ENCODE measurements around the gene FOXP1.

Gene FOXP1

GRCh38 chr3:71152892-71153265 lies 430.6 kb downstream of the FOXP1 start:
- DNase-seq (ENCODE audit: low read depth, low spot score), result no peak

GRCh38 chr3:71152039-71152891 lies 431.3 kb downstream of the FOXP1 start:
- no peak for DNase-seq (ENCODE audit: low read depth, low spot score)

- DNase-seq (ENCODE audit: low read depth, low spot score), result no peak
Measured at GRCh38 chr3:71149959-71150954, 433.3 kb downstream of the FOXP1 start.

- no peak for DNase-seq (ENCODE audit: low read depth, low spot score)
Measured at GRCh38 chr3:71148455-71149060, 435.0 kb downstream of the FOXP1 start.

- no peak for DNase-seq (ENCODE audit: low read depth, low spot score)
Measured at GRCh38 chr3:71146673-71147072, 436.9 kb downstream of the FOXP1 start.

GRCh38 chr3:71145954-71146353 lies 437.6 kb downstream of the FOXP1 start:
- no peak for DNase-seq (ENCODE audit: low read depth, low spot score)

GRCh38 chr3:71144525-71145253 lies 438.8 kb downstream of the FOXP1 start:
- DNase-seq (ENCODE audit: low read depth, low spot score), result no peak

- DNase-seq (ENCODE audit: low read depth, low spot score), result no peak
Measured at GRCh38 chr3:71143493-71143892, 440.0 kb downstream of the FOXP1 start.

GRCh38 chr3:71142441-71143161 lies 440.9 kb downstream of the FOXP1 start:
- DNase-seq (ENCODE audit: low read depth, low spot score), result no peak

- no peak for DNase-seq (ENCODE audit: low read depth, low spot score)
Measured at GRCh38 chr3:71140477-71140876, 443.1 kb downstream of the FOXP1 start.

GRCh38 chr3:71139496-71139895 lies 444.0 kb downstream of the FOXP1 start:
- no peak for DNase-seq (ENCODE audit: low read depth, low spot score)

- DNase-seq (ENCODE audit: low read depth, low spot score), result no peak
Measured at GRCh38 chr3:71138410-71138809, 445.1 kb downstream of the FOXP1 start.

GRCh38 chr3:71136276-71136675 lies 447.3 kb downstream of the FOXP1 start:
- no peak for DNase-seq (ENCODE audit: low read depth, low spot score)

GRCh38 chr3:71135373-71136088 lies 448.0 kb downstream of the FOXP1 start:
- no peak for DNase-seq (ENCODE audit: low read depth, low spot score)

GRCh38 chr3:71134521-71134920 lies 449.0 kb downstream of the FOXP1 start:
- DNase-seq (ENCODE audit: low read depth, low spot score), result no peak

- DNase-seq (ENCODE audit: low read depth, low spot score), result no peak
Measured at GRCh38 chr3:71133865-71134264, 449.7 kb downstream of the FOXP1 start.

GRCh38 chr3:71132995-71133730 lies 450.4 kb downstream of the FOXP1 start:
- no peak for DNase-seq (ENCODE audit: low read depth, low spot score)

GRCh38 chr3:71131375-71132314 lies 451.9 kb downstream of the FOXP1 start:
- DNase-seq (ENCODE audit: low read depth, low spot score), result no peak
